Activated naive CD4-positive, alpha-beta T cell treated with anti-CD3 and anti-CD28 coated beads, Interleukin-2, amount 10 ng/mL, durations not matched to agents 7 days and 5 days (primary cell): ENCODE data around the gene ARHGAP23.

Experiments used
- CTCF ChIA-PET: fragments of 350-600 bp; sonication (Branson Sonifier 250); formaldehyde crosslinking; loops from one replicate; lab custom pipeline; 2021; ENCODE audit warnings: antibody characterized with exemption; lab: Charles Lee
- DNase-seq: peaks from one replicate; pipeline ENCODE4 v3.0.0-alpha.2; 2020
- H3K27ac Mint-ChIP-seq: one replicate; pipeline ENCODE4 v1.8.0; 2021; ENCODE audit warnings: mild to moderate bottlenecking, moderate library complexity, mixed read lengths
- H3K27me3 Mint-ChIP-seq: one replicate; pipeline ENCODE4 v1.8.0; 2021; ENCODE audit warnings: mild to moderate bottlenecking, mixed read lengths
- H3K36me3 Mint-ChIP-seq: one replicate; pipeline ENCODE4 v1.8.0; 2021; ENCODE audit warnings: mixed read lengths
- H3K4me1 Mint-ChIP-seq: one replicate; pipeline ENCODE4 v1.8.0; 2021; ENCODE audit warnings: mixed read lengths
- H3K4me3 Mint-ChIP-seq: one replicate; pipeline ENCODE4 v1.8.0; 2021; ENCODE audit warnings: mild to moderate bottlenecking, moderate library complexity, mixed read lengths
- H3K9me3 Mint-ChIP-seq: one replicate; pipeline ENCODE4 v1.8.0; 2021; ENCODE audit warnings: mixed read lengths

Gene ARHGAP23

GRCh38 chr17:38441429-38442061 is 13.3 kb downstream of the ARHGAP23 start:
- CTCF ChIA-PET = no interaction called here
- H3K27me3 Mint-ChIP-seq = peaks cover 40% of the 10 kb centered on the region
- DNase-seq = no peak
- no peaks in the 10 kb centered on the region for H3K36me3 Mint-ChIP-seq
- H3K4me3 Mint-ChIP-seq = no peak overlapping the region
- H3K27ac Mint-ChIP-seq = no peak overlapping the region
- peaks cover 7% of the 10 kb centered on the region for H3K4me1 Mint-ChIP-seq
- no peaks in the 10 kb centered on the region for H3K9me3 Mint-ChIP-seq

GRCh38 chr17:38442548-38442947 is 14.3 kb downstream of the ARHGAP23 start:
- no peaks in the 10 kb centered on the region for H3K36me3 Mint-ChIP-seq
- no peak for DNase-seq
- CTCF ChIA-PET = interaction anchor here (0.5 kb wide), 1 partner anchor 97 kb away, joined by 3 read pairs; no protein-coding TSS in a partner anchor
- peaks cover 7% of the 10 kb centered on the region for H3K4me1 Mint-ChIP-seq
- H3K27me3 Mint-ChIP-seq = peaks cover 42% of the 10 kb centered on the region
- H3K9me3 Mint-ChIP-seq = no peaks in the 10 kb centered on the region
- no peak overlapping the region for H3K27ac Mint-ChIP-seq
- no peak overlapping the region for H3K4me3 Mint-ChIP-seq

- Mint-ChIP-seq H3K4me1 (peaks cover 7% of the 10 kb centered on the region), H3K9me3 (no peaks in the 10 kb centered on the region), H3K36me3 (no peaks in the 10 kb centered on the region), H3K27me3 (peaks cover 46% of the 10 kb centered on the region), H3K4me3 (no peak overlapping the region), H3K27ac (no peak overlapping the region)
- CTCF ChIA-PET = interaction anchor here (0.6 to 1.9 kb wide), 4 partner anchors 13 to 225 kb away, joined by 3 to 5 read pairs (median 4); no protein-coding TSS in a partner anchor
- no peak for DNase-seq
These were observed 15.2 kb downstream of the ARHGAP23 start for GRCh38 chr17:38443356-38444031.

GRCh38 chr17:38444151-38444550 is 15.9 kb downstream of the ARHGAP23 start:
- CTCF ChIA-PET = interaction anchor here (0.6 to 1.9 kb wide), 4 partner anchors 19 to 224 kb away, joined by 3 to 5 read pairs (median 4); no protein-coding TSS in a partner anchor
- no peaks in the 10 kb centered on the region for H3K36me3 Mint-ChIP-seq
- peaks cover 51% of the 10 kb centered on the region for H3K27me3 Mint-ChIP-seq
- no peak overlapping the region for H3K4me3 Mint-ChIP-seq
- peak; percentile 69 for DNase-seq
- no peak overlapping the region for H3K27ac Mint-ChIP-seq
- H3K9me3 Mint-ChIP-seq = no peaks in the 10 kb centered on the region
- H3K4me1 Mint-ChIP-seq = peaks cover 7% of the 10 kb centered on the region

GRCh38 chr17:38447502-38448085 is 19.3 kb downstream of the ARHGAP23 start:
- H3K27ac Mint-ChIP-seq = no peak overlapping the region
- no peak for DNase-seq
- CTCF ChIA-PET = interaction anchor here (0.8 kb wide), 1 partner anchor 220 kb away, joined by 4 read pairs; no protein-coding TSS in a partner anchor
- no peaks in the 10 kb centered on the region for H3K36me3 Mint-ChIP-seq
- no peak overlapping the region for H3K4me3 Mint-ChIP-seq
- H3K27me3 Mint-ChIP-seq = peaks cover 68% of the 10 kb centered on the region
- H3K4me1 Mint-ChIP-seq = peaks cover 7% of the 10 kb centered on the region
- H3K9me3 Mint-ChIP-seq = no peaks in the 10 kb centered on the region

GRCh38 chr17:38448208-38448771 is 20.0 kb downstream of the ARHGAP23 start:
- DNase-seq = no peak
- Mint-ChIP-seq H3K9me3 (no peaks in the 10 kb centered on the region), H3K27me3 (peaks cover 68% of the 10 kb centered on the region), H3K27ac (no peak overlapping the region), H3K4me3 (no peak overlapping the region), H3K36me3 (no peaks in the 10 kb centered on the region), H3K4me1 (peaks cover 14% of the 10 kb centered on the region)
- CTCF ChIA-PET = no interaction called here

- peaks cover 9% of the 10 kb centered on the region for H3K4me1 Mint-ChIP-seq
- no peaks in the 10 kb centered on the region for H3K36me3 Mint-ChIP-seq
- no peaks in the 10 kb centered on the region for H3K9me3 Mint-ChIP-seq
- H3K27me3 Mint-ChIP-seq = peaks cover 66% of the 10 kb centered on the region
- no peak overlapping the region for H3K27ac Mint-ChIP-seq
- H3K4me3 Mint-ChIP-seq = no peak overlapping the region
- DNase-seq = no peak
- CTCF ChIA-PET = no interaction called here
These were observed 21.1 kb downstream of the ARHGAP23 start for GRCh38 chr17:38449364-38449763.

- H3K27me3 Mint-ChIP-seq = peaks cover 75% of the 10 kb centered on the region
- no peaks in the 10 kb centered on the region for H3K9me3 Mint-ChIP-seq
- H3K4me3 Mint-ChIP-seq = no peak overlapping the region
- H3K27ac Mint-ChIP-seq = no peak overlapping the region
- no peak for DNase-seq
- H3K36me3 Mint-ChIP-seq = no peaks in the 10 kb centered on the region
- H3K4me1 Mint-ChIP-seq = peaks cover 13% of the 10 kb centered on the region
- CTCF ChIA-PET = interaction anchor here (1.2 to 1.4 kb wide), 2 partner anchors 29 to 105 kb away, joined by 3 to 4 read pairs; no protein-coding TSS in a partner anchor
These were observed 22.3 kb downstream of the ARHGAP23 start for GRCh38 chr17:38450557-38451029.

- H3K27ac Mint-ChIP-seq = no peak overlapping the region
- no peaks in the 10 kb centered on the region for H3K9me3 Mint-ChIP-seq
- CTCF ChIA-PET = interaction anchor here (1.2 to 1.4 kb wide), 2 partner anchors 29 to 105 kb away, joined by 3 to 4 read pairs; no protein-coding TSS in a partner anchor
- peaks cover 13% of the 10 kb centered on the region for H3K4me1 Mint-ChIP-seq
- no peaks in the 10 kb centered on the region for H3K36me3 Mint-ChIP-seq
- H3K27me3 Mint-ChIP-seq = peaks cover 77% of the 10 kb centered on the region
- H3K4me3 Mint-ChIP-seq = no peak overlapping the region
- no peak for DNase-seq
These were observed 23.0 kb downstream of the ARHGAP23 start for GRCh38 chr17:38451030-38451839.

GRCh38 chr17:38451840-38452529 is 23.7 kb downstream of the ARHGAP23 start:
- Mint-ChIP-seq H3K27ac (no peak overlapping the region), H3K4me1 (peaks cover 13% of the 10 kb centered on the region), H3K4me3 (no peak overlapping the region), H3K36me3 (no peaks in the 10 kb centered on the region), H3K9me3 (no peaks in the 10 kb centered on the region), H3K27me3 (peaks cover 84% of the 10 kb centered on the region)
- DNase-seq = no peak
- CTCF ChIA-PET = interaction anchor here (1.4 kb wide), 1 partner anchor 104 kb away, joined by 4 read pairs; no protein-coding TSS in a partner anchor

- H3K9me3 Mint-ChIP-seq = no peaks in the 10 kb centered on the region
- CTCF ChIA-PET = no interaction called here
- H3K27ac Mint-ChIP-seq = no peak overlapping the region
- peaks cover 13% of the 10 kb centered on the region for H3K4me1 Mint-ChIP-seq
- H3K27me3 Mint-ChIP-seq = peaks cover 84% of the 10 kb centered on the region
- H3K36me3 Mint-ChIP-seq = no peaks in the 10 kb centered on the region
- H3K4me3 Mint-ChIP-seq = no peak overlapping the region
- no peak for DNase-seq
These were observed 24.5 kb downstream of the ARHGAP23 start for GRCh38 chr17:38452719-38453118.

GRCh38 chr17:38453951-38454421 is 25.7 kb downstream of the ARHGAP23 start:
- peaks cover 13% of the 10 kb centered on the region for H3K4me1 Mint-ChIP-seq
- H3K9me3 Mint-ChIP-seq = no peaks in the 10 kb centered on the region
- H3K4me3 Mint-ChIP-seq = no peak overlapping the region
- H3K36me3 Mint-ChIP-seq = no peaks in the 10 kb centered on the region
- H3K27ac Mint-ChIP-seq = no peak overlapping the region
- no peak for DNase-seq
- peaks cover 89% of the 10 kb centered on the region for H3K27me3 Mint-ChIP-seq
- CTCF ChIA-PET = interaction anchor here (1.0 kb wide), 1 partner anchor 39 kb away, joined by 3 read pairs; no protein-coding TSS in a partner anchor

GRCh38 chr17:38454532-38454931 is 26.3 kb downstream of the ARHGAP23 start:
- peaks cover 13% of the 10 kb centered on the region for H3K4me1 Mint-ChIP-seq
- H3K27me3 Mint-ChIP-seq = peaks cover 87% of the 10 kb centered on the region
- no peak for DNase-seq
- CTCF ChIA-PET = interaction anchor here (1.0 kb wide), 1 partner anchor 39 kb away, joined by 3 read pairs; no protein-coding TSS in a partner anchor
- no peaks in the 10 kb centered on the region for H3K36me3 Mint-ChIP-seq
- no peak overlapping the region for H3K27ac Mint-ChIP-seq
- H3K9me3 Mint-ChIP-seq = no peaks in the 10 kb centered on the region
- no peak overlapping the region for H3K4me3 Mint-ChIP-seq
